ENCODE data around the gene BEST2.
"Not testable (repeated sequence)": the region's sequence is repeated elsewhere in the genome, so short reads cannot be mapped to it uniquely, and the experiment has no call there.

Gene BEST2

DNA sequence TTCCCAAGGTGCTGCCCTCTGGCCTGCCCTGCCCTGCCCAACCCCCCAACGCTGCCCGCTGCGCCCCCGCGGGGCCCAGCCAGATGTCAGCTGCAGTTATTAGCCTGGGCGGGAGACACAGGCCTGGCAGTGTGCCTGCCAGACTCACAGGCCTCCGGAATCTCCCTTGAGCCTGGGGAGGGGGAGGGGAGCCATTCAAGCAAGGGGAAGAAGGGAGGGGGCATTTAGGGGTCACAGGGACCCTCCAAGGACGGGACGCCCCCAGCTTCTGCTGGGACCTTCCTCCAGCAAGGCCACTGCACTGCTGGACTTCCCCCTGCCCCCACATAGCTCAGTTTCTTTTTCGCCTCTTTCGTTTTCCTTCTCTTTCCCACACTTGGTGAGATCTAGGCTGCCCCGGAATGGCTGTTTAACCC lies 37.1 kb downstream of the BEST2 start:
- DNase-seq = peak; percentile 63

DNA sequence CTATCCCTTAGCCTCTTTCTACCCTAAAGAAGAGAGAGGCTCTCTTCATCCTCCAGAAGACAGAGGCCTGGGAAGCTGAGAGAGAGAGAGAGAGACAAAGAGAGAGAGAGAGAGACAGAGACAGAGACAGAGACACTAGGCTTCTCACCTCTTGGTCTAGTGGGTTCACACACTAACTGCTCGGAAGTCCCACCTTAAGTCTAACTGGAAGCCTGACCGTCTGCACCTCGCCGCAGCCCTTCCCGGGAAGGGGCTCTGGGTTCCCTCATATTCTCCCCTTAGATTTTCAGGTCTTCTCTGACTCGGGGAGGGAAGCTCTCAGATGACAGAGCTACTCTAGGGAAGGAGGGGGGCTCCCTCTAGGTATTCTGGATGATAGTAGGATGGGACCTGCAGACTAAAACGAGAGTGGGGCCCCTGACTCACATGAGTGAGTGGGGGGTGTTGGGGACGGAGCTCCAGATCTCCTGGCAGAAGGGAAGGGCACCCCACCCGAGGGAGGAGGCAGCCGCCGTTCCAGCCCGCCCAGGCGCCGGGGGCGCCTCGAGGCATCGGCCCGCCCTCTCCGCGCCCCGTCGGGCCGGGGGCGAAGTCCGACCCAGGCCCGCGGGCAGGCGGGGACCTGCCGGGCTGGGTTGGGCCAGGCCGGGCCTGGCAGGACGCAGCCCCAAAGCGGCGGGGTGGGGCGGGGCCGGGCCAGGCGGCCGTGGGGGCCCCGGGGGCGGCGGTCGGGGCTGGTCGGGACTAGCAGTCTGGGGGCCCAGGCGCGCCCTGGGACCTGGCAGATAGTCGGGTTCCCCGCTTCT lies 37.7 kb downstream of the BEST2 start:
- peak; percentile 39 for DNase-seq

DNA sequence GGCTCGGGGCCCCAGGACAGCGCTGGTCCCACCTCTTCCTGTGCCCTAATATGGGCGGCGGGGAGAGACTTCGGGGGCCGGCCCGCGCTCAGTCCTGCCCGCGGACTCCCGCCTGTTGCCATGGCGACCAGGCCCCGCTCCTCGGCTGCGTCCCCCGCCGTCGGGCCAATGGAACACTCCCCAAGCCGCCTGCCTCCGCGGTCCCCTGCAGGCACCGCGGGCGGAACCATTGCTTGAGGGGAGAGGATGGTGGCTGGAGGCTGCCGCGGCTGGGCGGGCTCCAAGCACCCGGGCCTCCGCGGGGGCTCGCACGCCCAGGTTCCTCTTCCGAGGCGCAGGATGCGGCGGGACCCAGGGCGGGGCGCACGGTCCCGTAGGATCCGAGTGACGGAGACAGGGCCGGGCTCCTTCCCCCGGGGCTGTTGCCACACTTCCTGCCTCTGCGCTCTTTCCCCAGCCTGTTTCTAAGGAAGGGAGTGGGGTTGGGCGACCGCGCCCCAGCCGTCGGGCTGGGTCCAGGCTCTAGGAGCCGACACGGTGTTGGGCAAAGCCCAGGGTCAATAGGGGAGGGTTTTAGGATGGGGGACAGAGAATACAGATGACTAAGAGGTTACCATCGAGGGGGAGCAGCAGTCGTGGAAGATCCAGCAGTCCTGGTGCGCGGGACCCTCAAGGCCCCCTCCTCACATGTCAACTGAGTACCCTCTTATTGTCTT lies 38.5 kb downstream of the BEST2 start:
- DNase-seq = peak; percentile 97

DNA sequence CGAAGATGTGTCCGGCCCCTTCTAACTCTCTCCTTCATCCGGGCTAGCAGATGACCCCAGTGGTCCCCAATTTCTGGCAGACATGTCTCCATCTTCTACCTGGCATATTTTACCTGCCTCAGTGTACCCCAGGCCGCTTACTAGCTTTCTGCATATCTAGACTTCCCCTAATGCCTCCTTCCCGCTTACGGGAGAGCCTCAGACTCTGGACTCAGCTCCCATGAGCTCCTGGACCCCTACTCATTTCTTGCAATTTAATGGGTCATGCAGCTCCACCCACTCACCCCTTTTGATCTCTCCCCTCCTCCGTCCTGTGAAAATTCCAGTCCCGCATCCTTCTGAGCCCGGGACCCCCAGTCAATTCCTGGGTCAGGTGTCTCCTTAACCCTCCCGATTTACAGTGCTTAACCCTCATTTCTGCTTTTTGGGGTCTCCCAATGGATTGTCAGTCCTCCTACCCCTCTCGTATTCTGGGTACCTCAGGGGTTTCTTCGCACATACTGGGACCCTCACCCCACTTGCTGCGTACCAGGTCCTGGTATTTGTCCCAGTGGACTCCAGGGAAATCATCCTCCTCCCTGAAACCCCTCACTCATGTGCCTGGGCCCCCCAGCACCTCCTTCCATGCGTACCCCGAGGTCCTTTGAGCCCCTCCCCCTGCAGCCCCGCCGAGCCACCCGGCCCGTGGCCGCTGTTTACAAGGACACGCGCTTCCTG lies 39.2 kb downstream of the BEST2 start:
- DNase-seq = no peak

DNA sequence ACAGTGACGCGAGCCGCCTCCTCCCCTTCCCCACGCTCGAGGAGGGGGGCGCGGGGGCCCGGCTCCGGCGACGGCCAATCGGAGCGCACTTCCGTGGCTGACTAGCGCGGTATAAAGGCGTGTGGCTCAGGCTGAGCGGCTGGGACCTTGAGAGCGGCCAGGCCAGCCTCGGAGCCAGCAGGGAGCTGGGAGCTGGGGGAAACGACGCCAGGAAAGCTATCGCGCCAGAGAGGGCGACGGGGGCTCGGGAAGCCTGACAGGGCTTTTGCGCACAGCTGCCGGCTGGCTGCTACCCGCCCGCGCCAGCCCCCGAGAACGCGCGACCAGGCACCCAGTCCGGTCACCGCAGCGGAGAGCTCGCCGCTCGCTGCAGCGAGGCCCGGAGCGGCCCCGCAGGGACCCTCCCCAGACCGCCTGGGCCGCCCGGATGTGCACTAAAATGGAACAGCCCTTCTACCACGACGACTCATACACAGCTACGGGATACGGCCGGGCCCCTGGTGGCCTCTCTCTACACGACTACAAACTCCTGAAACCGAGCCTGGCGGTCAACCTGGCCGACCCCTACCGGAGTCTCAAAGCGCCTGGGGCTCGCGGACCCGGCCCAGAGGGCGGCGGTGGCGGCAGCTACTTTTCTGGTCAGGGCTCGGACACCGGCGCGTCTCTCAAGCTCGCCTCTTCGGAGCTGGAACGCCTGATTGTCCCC lies 39.9 kb downstream of the BEST2 start, which contains the start of gene JUNB:
Gene JUNB, plus strand, starts transcription at position 142 of the 706 bp plus-strand sequence. Its CDS starts 286 bp downstream, at position 428.
- peak; percentile 98 for DNase-seq

DNA sequence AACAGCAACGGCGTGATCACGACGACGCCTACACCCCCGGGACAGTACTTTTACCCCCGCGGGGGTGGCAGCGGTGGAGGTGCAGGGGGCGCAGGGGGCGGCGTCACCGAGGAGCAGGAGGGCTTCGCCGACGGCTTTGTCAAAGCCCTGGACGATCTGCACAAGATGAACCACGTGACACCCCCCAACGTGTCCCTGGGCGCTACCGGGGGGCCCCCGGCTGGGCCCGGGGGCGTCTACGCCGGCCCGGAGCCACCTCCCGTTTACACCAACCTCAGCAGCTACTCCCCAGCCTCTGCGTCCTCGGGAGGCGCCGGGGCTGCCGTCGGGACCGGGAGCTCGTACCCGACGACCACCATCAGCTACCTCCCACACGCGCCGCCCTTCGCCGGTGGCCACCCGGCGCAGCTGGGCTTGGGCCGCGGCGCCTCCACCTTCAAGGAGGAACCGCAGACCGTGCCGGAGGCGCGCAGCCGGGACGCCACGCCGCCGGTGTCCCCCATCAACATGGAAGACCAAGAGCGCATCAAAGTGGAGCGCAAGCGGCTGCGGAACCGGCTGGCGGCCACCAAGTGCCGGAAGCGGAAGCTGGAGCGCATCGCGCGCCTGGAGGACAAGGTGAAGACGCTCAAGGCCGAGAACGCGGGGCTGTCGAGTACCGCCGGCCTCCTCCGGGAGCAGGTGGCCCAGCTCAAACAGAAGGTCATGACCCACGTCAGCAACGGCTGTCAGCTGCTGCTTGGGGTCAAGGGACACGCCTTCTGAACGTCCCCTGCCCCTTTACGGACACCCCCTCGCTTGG lies 40.7 kb downstream of the BEST2 start:
- DNase-seq = peak; percentile 73

DNA sequence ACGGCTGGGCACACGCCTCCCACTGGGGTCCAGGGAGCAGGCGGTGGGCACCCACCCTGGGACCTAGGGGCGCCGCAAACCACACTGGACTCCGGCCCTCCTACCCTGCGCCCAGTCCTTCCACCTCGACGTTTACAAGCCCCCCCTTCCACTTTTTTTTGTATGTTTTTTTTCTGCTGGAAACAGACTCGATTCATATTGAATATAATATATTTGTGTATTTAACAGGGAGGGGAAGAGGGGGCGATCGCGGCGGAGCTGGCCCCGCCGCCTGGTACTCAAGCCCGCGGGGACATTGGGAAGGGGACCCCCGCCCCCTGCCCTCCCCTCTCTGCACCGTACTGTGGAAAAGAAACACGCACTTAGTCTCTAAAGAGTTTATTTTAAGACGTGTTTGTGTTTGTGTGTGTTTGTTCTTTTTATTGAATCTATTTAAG lies 41.3 kb downstream of the BEST2 start:
- DNase-seq = no peak

DNA sequence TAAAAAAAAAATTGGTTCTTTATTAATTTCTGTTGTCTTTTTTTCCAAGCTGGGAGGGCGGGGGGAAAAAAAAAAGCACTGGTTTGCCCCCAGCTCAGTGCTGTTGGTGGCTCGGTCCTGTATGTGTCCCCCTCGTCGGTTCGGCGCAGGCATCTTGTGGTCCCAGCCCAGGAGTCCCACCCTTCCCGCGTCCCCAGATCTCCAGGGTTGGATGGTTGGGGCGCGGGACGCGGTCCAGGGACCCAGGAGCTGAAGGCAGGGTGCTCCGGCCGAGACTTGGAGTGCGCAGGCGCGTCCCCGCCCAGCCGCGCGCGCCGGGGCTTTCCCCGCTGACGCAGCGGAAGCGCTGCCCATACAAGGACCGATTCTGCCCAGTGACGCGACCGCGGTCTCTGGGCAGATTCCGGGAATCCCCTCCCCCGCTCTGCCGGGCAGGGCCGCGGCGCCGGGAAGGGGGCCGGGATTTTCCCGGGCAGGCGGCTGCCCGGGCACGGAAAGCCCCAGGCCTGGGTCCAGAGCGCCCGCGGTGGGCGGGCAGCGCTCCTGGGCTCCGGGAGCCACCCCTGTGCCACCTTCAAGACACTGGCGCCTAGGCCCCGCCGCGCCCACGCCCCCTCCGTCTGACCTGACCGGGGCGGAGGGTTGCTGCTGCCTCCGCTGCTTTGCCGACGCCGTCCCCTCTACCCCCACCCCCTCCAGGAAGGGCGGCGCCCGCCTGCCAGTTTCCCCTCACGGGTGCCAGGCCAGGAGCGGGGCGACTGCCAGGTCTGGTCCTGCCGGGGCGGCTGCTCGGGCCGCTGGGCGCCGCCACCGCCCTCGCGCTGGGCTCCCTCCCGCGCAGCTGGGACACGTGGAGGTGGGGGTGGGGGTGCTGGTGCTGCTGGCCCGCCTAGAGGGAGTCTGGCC lies 42.0 kb downstream of the BEST2 start:
- DNase-seq = peak; percentile 95

DNA sequence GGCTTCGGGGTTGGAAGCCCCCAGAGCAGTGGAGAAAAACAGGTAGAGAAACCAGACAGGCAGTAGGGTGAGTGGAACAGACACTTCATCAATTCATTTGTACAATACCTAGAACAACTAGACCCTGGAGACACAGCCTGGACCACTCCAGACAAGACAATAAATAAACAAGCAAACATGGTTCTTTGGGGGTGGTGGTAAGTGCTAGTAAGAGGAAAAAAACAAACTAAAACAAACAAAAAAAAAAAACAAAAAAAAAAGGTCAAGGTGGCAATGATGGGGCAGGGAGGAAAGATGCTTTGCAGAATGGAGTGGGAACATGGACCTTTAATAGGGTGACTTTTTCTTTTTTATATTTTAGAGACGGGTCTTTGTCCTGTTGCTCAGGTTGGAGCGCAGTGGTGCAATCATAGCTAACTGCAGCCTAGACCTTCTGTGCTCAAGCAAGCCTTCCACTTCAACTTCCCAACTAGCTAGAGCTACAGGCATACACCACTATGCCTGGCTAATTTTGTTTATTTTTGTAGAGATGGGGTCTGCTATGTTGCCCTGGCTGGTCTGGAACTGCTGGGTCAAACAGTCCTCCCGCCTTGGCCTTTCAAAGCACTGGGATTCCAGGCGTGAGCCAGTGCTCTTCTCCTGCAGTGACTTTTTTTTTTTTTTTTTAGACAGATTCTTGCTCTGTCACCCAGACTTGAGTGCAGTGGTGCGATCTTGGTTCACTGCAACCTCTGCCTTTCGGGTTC lies 42.8 kb downstream of the BEST2 start:
- peak; percentile 14 for DNase-seq

DNA sequence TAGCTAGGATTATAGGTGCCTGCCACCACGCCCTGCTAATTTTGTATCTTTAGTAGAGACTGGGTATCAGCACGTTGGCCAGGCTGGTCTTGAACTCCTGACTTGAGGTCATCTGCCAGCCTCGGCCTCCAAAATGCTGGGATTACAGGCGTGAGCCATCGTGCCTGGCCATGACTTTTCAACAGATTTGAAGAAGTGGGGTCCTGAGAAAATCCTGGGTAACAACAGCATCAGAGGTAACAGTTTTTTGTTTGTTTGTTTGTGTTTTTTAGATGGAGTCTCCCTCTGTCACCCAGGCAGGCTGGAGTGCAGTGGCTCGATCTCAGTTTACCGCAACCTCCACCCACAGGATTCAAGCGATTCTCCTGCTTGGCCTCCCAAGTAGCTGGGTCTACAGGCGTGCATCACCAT lies 43.4 kb downstream of the BEST2 start:
- DNase-seq = no peak

DNA sequence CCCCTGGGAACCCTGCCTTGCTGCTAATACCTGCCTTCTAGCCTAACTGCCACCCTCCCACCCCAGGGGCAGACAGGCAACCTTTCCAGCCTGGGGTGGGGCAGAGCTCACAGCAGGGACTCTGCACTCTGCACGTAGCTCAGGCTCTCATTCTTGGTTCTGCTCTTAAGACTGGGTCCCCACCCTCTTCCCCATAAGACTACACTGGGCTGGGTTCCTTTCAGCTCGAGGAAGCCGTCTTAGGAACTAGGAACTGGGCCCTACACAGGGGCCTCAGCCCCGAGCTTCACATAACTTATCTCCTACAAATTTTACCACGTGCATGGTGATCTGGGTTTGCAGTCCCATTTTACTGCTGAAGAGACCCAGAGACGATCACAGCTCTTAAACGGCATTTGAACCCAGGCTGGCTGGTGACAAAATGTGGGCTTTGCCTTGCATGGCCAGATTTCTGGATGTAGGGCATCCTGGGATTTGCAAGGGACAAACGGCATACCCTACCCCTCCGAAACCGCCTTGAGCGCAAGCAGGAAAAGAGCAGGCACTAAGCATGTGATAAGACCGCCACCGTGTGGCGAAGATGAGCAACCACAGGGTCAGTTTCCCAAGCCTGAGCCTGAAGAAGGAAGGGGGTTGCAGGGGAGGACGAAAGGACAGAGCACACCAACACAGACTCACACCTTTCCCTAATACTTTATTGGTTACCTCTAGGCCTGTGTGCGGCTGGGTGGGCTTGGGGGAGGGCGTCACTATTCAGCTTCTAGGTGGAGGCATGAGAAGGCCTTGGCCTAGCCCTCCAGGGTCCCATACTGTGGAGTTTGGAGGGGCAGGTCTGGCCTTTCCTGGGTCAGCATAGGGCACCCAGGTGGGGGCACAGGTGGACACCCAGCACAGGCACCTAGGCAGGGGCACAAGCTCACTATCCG lies 44.8 kb downstream of the BEST2 start:
- peak; percentile 78 for DNase-seq

DNA sequence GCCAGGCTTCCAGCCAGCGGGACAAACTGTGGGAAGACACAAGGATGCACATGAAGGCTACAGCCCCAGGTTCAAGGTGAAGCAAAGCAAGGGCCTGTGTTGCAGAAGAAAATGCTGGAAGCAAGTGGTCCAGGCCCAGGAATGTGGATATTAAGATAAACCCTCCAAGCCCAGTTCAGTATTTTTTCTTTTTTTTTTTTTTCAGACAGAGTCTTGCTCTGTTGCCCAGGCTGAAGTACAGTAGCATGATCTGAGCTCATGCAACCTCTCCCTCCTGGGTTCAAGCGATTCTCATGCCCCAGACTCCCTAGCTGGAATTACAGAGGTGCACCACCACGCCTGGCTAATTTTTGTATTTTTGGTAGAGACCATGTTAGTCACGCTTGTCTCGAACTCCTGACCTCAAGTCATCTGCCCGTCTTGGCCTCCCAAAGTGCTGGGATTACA lies 45.6 kb downstream of the BEST2 start:
- no peak for DNase-seq

DNA sequence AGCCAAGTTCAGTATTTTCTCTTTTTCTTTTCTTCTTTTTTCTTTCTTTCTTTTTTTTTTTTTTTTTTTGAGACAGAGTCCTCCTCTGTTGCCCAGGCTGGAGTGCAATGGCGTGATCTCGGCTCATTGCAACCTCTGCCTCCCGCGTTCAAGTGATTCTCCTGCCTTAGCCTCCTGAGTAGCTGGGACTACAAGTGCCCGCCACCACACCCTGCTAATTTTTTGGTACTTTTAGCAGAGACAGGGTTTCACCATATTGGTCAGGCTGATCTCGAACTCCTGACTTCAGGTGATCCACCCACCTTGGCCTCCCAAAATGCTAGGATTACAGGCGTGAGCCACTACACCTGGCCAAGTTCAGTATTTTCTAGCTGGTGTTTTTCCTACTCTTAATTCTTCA lies 46.0 kb downstream of the BEST2 start:
- DNase-seq = not testable (repeated sequence)

DNA sequence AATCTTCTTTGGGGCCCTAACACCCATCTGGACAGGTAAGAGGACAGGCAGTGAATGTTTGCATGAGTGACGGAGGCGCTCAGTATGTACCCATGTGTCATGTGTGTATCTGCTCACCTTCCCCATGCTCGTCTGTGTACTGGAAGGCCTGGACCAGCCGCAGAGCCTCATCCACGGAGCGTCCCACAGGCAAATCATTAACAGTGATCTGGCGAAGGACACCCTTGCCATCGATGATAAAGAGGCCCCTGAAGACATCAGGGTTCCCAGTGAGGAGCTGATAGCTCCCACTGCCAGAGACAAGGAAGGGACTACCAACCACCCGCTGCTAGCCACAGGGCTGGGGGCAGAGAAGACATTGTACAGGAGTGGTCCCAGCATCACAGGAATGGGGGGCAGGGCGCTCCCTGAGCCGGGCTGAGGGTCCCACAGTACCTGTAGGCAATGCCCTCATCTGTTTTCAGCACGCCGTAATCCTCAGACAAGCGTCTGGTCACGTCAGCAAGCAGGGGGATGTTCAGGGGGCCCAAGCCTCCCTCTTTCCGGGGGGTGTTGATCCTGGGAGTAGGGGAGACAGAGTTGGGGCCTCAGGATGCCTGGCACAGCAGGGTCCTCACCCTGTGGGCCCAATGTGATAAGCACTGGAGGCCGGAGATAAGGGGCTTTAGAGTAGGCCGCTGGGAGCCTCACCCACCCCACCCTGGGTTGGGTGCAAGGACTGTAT lies 48.3 kb downstream of the BEST2 start:
- no peak for DNase-seq

DNA sequence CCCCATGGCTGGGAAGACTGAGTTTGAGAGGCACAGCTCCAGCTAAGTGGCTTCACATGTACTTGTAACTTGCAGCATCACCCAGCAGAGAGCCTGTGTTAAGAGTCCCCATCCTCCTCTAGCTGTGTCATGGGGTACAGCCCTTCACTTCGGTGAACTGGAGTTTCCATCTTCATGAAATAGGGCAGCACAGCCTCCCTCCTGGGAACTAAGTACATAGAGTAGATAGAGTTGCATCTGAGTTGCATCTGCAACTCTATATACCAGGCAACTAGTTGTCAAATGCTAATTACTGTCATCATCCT lies 48.8 kb downstream of the BEST2 start:
- DNase-seq = no peak

DNA sequence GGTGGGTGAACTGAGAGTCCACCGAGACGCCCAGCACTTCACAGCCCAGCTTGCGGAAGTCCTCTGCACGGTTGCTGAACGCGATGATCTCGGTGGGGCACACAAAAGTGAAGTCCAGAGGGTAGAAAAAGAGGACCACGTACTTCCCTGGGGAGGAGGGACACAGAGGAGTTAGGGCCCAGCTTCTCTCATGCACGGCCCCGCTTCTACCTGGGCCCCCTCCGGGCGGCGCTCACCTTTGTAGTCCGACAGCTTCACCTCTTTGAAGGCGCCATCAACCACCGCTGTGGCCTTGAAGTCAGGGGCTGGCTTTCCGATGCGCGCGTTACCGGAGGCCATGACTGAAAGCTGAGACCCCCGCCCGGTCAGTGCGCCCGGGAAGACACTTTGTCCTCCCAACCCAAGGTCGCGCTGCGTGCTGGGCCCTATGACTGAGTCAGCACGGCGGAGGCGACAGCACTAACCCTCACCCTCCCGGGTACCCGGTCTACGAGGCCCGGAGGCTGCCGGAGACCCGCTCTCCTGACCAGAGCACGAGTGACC lies 49.4 kb downstream of the BEST2 start:
- no peak for DNase-seq

DNA sequence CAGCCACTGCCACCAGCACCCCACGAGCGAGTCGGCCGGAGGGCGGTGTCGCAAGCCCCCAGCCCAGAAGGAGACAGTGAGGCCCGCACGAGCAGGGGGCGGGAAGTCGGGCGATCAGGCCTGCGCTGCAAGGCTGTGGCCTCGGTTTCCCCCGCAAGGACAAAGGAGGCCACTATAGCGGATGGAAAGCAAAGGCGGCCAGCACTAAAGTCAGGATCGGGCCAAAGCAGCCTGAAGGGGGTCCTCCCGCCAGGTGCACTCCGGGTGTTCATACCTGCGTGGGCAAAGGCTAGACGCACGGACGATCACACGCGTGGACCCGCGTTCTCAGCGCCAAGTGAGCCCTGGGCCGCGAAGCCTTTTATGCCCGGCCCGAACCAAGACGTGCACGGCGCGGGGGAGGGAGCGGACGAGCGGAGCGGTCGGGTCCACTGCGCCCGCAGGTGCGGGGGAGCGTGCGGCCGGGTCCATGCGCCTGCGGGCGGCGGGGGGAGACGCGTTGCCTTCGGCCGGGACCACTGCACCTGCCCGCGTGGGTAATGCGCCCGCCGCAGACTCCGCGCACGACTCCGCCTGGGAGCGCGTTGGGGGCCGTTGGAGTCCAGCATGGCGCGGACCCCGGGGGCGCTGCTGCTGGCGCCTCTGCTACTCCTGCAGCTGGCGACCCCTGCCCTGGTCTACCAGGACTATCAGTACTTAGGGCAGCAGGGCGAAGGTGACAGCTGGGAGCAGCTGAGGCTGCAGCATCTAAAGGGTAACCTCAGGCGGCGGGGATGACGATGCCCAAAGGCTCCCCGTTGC lies 50.1 kb downstream of the BEST2 start, which contains the start of the genes PRDX2 and THSD8:
Gene PRDX2, minus strand, starts transcription at position 335 of the 801 bp plus-strand sequence. CDS start 539 bp downstream, outside the sequence.
Gene THSD8, plus strand, starts transcription at position 604 of the 801 bp plus-strand sequence. Its CDS starts 3 bp downstream, at position 607.
- DNase-seq = peak; percentile 70

Data from CD4-positive, alpha-beta T cell treated with Interleukin-4 for 4 hours (primary cell).